HL-60 (cell line): Measurements from ENCODE around the gene RNF227.
"Not testable (repeated sequence)": the region's sequence is repeated elsewhere in the genome, so short reads cannot be mapped to it uniquely, and the experiment has no call there.

Experiments used
- DNase-seq, 2 experiments: peaks; one replicate each; pipeline ENCODE4 v3.0.0-alpha.2; 2010 to 2020; ENCODE audit warnings: low read depth in 1 of 2, low spot score in 1 of 2
- H3K27ac ChIP-seq: fragments of 250-450 bp; sonication (Bioruptor Pico); replicated peaks from 2 replicates; pipeline ENCODE4 v1.5.1; 2020; ENCODE audit warnings: mild to moderate bottlenecking, moderate library complexity
- H3K27me3 ChIP-seq: fragments of 250-450 bp; sonication (Bioruptor Pico); 2 replicates; pipeline ENCODE4 v1.5.1; 2021; ENCODE audit warnings: mild to moderate bottlenecking, moderate library complexity; ENCODE audit not compliant: insufficient read depth, poor library complexity, severe bottlenecking
- H3K4me3 ChIP-seq: replicated peaks from 2 replicates; pipeline ENCODE4 v1.5.1; 2011; ENCODE audit warnings: mild to moderate bottlenecking, control low read depth, low read length; ENCODE audit not compliant: insufficient read depth
- GABPA ChIP-seq: IDR thresholded peaks from 2 replicates; pipeline ENCODE4 v1.6.1; 2012; ENCODE audit warnings: low read depth
- POLR2AphosphoS5 ChIP-seq: IDR thresholded peaks from 2 replicates; pipeline ENCODE4 v1.6.1; 2012; ENCODE audit warnings: low read depth
- SPI1 ChIP-seq: IDR thresholded peaks from 2 replicates; pipeline ENCODE4 v1.6.1; 2012; ENCODE audit warnings: low read depth, mild to moderate bottlenecking, borderline replicate concordance
- TF ChIP-seq, protein P1 (sequence below): IDR thresholded peaks from one replicate; pipeline ENCODE4 v1.5.1; 2011; ENCODE audit warnings: low read length, control low read depth, inconsistent platforms; ENCODE audit not compliant: insufficient read depth
- TF ChIP-seq, protein P2 (sequence below): IDR thresholded peaks from 2 replicates; pipeline ENCODE4 v1.6.1; 2012; ENCODE audit warnings: low read depth; ENCODE audit not compliant: insufficient replicate concordance

Gene RNF227

GRCh38 chr17:7956228-7956965 is 40.3 kb upstream of the RNF227 start:
- no peaks in the 10 kb centered on the region for H3K27me3 ChIP-seq
- no peak overlapping the region for H3K27ac ChIP-seq
- DNase-seq = no peak
- TF ChIP-seq GABPA = no peak
- TF ChIP-seq, protein P1, sequence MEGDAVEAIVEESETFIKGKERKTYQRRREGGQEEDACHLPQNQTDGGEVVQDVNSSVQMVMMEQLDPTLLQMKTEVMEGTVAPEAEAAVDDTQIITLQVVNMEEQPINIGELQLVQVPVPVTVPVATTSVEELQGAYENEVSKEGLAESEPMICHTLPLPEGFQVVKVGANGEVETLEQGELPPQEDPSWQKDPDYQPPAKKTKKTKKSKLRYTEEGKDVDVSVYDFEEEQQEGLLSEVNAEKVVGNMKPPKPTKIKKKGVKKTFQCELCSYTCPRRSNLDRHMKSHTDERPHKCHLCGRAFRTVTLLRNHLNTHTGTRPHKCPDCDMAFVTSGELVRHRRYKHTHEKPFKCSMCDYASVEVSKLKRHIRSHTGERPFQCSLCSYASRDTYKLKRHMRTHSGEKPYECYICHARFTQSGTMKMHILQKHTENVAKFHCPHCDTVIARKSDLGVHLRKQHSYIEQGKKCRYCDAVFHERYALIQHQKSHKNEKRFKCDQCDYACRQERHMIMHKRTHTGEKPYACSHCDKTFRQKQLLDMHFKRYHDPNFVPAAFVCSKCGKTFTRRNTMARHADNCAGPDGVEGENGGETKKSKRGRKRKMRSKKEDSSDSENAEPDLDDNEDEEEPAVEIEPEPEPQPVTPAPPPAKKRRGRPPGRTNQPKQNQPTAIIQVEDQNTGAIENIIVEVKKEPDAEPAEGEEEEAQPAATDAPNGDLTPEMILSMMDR = no peak
- TF ChIP-seq, protein P2, sequence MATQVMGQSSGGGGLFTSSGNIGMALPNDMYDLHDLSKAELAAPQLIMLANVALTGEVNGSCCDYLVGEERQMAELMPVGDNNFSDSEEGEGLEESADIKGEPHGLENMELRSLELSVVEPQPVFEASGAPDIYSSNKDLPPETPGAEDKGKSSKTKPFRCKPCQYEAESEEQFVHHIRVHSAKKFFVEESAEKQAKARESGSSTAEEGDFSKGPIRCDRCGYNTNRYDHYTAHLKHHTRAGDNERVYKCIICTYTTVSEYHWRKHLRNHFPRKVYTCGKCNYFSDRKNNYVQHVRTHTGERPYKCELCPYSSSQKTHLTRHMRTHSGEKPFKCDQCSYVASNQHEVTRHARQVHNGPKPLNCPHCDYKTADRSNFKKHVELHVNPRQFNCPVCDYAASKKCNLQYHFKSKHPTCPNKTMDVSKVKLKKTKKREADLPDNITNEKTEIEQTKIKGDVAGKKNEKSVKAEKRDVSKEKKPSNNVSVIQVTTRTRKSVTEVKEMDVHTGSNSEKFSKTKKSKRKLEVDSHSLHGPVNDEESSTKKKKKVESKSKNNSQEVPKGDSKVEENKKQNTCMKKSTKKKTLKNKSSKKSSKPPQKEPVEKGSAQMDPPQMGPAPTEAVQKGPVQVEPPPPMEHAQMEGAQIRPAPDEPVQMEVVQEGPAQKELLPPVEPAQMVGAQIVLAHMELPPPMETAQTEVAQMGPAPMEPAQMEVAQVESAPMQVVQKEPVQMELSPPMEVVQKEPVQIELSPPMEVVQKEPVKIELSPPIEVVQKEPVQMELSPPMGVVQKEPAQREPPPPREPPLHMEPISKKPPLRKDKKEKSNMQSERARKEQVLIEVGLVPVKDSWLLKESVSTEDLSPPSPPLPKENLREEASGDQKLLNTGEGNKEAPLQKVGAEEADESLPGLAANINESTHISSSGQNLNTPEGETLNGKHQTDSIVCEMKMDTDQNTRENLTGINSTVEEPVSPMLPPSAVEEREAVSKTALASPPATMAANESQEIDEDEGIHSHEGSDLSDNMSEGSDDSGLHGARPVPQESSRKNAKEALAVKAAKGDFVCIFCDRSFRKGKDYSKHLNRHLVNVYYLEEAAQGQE = no peak
- no peak overlapping the region for H3K4me3 ChIP-seq

DNA sequence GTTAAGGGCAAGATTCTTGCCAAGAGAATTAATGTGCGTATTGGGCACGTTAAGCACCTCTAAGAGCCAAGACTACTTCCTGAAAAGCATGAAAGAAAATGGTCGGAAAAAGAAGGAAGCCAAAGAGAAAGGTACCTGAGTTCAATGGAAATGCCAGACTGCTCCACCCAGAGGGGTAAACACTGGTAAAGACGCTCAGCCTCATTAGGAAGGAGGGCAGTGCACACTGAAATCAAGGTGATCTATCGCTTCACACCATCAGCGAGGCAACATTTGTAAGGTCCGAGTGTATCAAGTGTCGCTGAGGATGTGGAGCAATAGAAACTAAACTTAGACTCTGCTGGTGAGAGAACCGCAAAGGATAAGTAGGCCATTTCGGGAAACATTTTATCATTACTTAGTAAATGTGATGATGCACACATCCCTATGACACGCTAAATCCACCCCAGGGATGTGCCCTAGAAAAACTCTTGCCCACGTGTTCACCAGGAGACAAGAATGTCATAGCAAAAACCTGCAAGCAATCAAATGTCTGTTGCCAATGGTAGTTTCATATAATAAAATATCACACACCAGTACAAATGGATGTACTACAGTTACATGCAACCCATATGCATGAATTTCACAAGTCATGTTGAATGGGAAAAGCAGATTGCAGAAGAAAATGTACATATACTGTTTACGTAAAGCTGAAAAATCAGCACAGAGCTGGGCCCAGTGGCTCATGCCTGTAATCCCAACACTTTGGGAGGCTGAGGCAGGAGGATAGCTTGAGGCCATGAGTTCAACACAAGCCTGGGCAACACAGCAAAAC is 39.5 kb upstream of the RNF227 start:
- no peak for DNase-seq
- Histone ChIP-seq H3K27ac (no peak overlapping the region), H3K4me3 (no peak overlapping the region), H3K27me3 (no peaks in the 10 kb centered on the region)
- TF ChIP-seq, protein P1 = no peak
- TF ChIP-seq POLR2AphosphoS5 (no peak), GABPA (no peak), SPI1 (no peak)
- TF ChIP-seq, protein P2 = no peak

- H3K27me3 ChIP-seq, DNase-seq, H3K27ac ChIP-seq, H3K4me3 ChIP-seq: not testable (repeated sequence)
Measured at GRCh38 chr17:7953266-7953665, 37.2 kb upstream of the RNF227 start.

- H3K4me3 ChIP-seq = no peak overlapping the region
- H3K27me3 ChIP-seq = no peaks in the 10 kb centered on the region
- no peak overlapping the region for H3K27ac ChIP-seq
- no peak for DNase-seq
- TF ChIP-seq, protein P2 = no peak
- TF ChIP-seq SPI1 (no peak), GABPA (no peak), POLR2AphosphoS5 (no peak)
- TF ChIP-seq, protein P1 = no peak
Measured at GRCh38 chr17:7951143-7951792, 35.2 kb upstream of the RNF227 start.
